Sciatic nerve (tissue), 2 donors: ENCODE data around the gene LPA. TPM values are rescaled to one million over a fixed set of nuclear protein-coding genes. Genes with fewer than 3 reads are reported as not detected.
"Not testable (repeated sequence)": the region's sequence is repeated elsewhere in the genome, so short reads cannot be mapped to it uniquely, and the experiment has no call there.

Experiments
- ATAC-seq: fragments of 200-7000 bp; cut with Tn5 transposase; one replicate; pipeline ENCODE4 v1.9.1; 2020; ENCODE audit warnings: mild to moderate bottlenecking, moderate library complexity
- DNase-seq: peaks from one replicate; pipeline ENCODE4 v3.0.0-alpha.2; 2020; ENCODE audit warnings: low spot score
- intact Hi-C: fragments of 100-400 bp; cut with DNase I; formaldehyde crosslinking; loops from one replicate; pipeline ENCODE4 v1.14.2; 2022
- total RNA-seq: library from RNA; stranded (reverse); fragmentation: NEBNext Ultra II Directional; extraction: Animal tissue kit (Norgen Biotek cat#: 25700); gene quantifications from one replicate; pipeline ENCODE4 v1.2.1, GENCODE V29; 2021
- donor health status: DM: no; HTN: no; CAD: no.
- donor health status: DM: no; HTN: no; CAD: no.

Gene LPA
- total RNA-seq, 1 donor from 2014 or later: 0.36 TPM

DNA sequence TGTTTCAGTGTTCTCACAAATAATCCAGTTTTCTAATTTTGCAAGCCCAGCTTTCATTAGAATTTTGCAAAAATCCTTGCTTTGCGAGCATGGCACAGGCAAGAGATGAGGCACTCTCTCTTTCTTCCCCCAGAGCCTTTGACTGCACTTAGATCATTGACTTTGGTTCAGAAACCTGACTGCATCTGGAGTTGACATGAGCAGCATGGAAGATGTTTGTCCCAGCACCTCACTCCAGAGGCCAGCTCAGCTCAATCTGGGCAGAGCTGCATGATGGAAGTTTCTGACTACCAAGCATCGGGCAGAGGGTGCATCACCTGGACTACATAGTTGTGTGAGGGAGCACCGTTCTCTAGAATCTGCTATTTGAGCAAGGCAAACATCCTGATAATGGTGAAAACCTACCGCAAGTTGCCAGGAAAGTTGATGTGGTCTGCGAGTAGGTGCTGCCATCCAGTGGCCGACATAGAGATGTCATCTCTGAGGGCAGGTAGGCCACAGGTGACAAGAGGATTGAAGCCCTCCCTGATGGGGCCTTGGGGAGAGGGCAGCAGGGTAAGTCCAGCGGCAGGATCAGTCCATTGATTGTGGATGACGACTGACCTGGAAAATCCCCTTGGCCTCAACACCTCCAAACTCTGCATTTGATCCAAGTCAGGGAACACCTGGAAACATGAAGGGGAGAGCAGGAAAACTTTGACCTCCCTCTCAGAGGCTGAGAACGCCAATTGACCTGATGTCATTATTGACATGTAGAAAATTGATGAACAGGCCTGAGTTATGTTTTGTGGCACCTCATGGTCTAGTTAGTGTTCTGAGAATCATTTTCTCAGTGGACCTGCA is 3.8 kb upstream of the LPA start:
- ATAC-seq: no peak
- intact Hi-C loops: no loop called here
- no peak for DNase-seq

DNA sequence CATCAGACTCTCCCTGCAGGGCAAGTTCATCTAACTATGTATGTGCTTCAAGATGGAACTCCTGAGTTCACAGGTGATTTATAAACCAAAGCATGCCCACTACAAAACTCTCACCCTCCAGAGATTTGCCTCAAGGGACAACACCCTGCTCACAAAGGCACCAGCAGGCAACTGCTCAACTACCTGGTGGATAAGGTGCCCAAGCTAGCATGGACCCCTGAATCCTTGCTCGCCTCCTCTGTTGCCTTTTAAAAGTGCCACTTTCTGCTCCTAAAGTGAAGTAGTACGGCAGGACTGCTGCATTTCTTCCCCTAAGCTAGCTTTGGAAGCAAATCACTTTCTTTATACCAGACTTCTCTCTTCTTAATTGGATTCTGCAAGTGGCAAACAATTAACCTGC is 1.2 kb downstream of the LPA start:
- intact Hi-C loops: no loop called here

DNA sequence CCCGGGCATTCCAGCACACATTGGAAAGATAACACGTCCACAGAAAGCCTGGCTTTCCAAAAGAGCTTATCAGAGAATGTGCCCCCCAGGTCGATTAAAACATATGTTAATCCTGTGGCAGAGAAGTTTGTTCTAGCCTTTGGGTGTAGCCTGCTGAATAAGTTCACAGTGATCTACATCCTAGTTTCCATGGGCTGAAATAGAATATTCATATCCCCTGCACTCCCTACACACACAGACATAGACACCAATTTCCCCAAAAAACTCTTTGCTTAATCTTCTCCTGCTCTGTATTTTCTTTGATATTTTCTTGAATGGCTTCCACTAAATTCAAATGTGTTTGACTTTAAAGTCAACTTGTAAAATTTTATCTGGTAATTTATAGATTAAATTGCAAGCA is 1.6 kb downstream of the LPA start:
- no peak for DNase-seq
- ATAC-seq: no peak
- intact Hi-C loops: no loop called here

More for the DNA sequence above, 1.2 kb downstream of the LPA start:
- DNase-seq (no peak), ATAC-seq (no peak)

DNA sequence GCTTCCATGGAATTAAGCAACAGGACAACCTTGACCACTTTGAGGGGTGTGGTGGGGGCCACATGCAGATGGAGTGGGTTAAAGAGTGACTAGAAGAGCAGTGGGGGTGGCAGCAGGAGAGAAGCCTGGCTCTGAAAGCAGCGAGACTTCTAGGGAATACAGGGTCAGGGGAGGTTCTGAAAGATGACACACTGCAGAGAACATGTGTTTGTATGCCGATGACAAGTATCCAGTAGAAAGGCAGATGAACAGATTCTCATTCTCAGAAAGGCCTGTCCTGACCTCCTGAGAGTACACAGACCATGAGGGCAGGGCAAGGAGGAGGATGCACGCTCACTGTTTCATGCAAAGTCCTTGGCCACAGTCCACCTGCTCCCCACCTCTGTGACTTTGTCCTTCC is 2.9 kb downstream of the LPA start:
- intact Hi-C loops: no loop called here
- DNase-seq: no peak
- ATAC-seq: no peak

DNA sequence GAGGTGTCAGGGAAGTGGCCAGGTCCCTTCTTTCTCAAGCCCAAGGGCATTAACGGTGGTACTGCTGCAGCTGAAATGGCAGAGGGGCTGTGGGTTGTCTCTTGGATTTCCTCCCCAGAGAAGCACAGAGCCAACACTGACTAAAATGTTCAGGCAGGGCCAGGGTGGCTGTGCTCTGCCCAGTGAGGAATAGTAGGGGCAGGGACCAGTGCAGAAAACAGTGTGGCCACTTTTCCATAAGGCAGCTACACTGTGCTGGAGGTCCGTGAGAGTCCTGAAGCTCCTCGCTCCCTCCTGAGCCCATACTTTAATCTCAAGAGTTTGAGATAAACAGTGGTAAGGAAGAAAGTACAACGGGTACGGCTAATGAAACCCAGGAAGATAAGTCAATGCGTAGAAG is 4.5 kb downstream of the LPA start:
- no peak for ATAC-seq
- no peak for DNase-seq
- intact Hi-C loops: no loop called here

DNA sequence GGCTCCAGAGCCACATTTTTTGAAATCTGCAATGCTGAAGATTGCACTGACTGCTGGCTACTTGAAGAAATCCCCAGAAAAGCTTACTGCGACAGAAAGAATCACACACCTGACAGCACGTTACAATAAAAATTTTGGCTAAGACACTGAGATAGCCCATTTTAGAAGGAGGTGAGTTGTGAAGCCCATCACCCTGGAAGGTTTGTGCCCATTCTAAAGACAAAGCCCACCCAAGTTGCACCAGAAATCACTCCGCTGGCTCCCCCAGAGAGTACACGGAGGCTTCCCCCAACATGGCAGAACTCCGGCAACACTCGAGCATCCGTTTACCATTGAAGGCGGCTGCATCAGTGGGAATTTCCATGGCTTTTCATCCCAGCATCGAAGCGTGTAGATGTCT is 29.4 kb downstream of the LPA start:
- no peak for ATAC-seq
- peak; percentile 61 for DNase-seq
- intact Hi-C loops: no loop called here

DNA sequence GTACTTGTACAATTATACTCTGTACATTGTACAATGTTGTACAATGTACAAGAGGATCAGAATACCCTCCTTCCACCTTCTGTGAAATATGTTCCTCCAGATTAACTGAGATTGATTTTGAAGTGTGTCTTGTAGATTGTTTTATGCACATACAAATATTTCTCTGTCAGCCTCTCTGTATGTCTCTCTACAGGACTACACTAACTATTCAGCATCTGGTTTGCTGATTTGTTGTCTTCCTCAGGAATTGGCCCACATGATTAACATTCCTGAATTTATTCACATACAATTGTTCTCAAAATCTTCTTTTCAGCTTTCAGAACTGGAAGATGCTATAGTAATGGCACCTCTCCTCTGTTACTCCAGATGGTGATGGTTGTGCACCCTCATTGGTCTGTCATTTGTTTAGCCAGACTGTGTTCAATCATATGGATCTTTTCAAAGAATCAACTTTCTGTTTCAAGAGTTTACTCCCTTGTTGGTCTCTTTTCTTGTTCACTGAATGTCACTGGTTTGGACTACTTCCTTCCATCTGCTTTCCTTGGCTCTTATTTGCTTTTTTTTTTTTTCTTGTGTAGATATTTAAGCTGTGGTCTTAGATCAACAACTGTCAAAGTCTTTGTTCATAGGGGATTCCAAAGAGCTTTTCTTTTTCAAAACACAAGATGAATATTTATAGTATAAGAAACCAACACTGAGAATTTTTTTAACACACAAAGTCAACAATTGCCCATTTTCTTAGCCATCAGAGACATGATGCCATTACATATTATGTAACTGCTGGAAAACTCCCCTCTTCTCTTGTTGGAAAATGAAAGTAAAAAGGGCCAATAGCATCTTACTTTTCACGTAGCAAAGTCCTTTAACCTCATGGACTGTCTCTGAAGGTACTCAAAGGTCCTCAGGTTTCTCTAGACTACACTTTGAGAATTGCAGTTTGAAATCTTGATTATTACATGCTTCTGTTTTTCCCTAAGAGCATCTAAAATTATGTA is 67.9 kb downstream of the LPA start:
- no peak for ATAC-seq
- intact Hi-C loops: no loop called here
- no peak for DNase-seq

DNA sequence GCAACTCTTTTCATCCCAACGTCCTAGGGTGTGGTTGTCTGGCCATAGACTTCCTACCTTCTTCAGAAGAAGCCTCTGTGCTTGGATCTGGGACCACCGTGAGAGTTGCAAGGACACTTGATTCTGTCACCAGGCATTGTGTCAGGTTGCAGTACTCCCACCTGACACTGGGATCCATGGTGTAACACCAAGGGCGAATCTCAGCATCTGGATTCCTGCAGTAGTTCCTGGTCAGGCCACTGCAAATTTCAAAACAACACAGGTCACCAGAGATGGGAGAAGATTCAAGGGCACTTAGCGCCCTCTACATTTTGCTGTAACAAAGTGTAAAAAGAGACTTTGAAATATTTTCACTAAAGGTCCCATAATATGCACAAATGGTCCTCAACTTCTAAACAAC is 68.8 kb downstream of the LPA start:
- DNase-seq: not testable (repeated sequence)

DNA sequence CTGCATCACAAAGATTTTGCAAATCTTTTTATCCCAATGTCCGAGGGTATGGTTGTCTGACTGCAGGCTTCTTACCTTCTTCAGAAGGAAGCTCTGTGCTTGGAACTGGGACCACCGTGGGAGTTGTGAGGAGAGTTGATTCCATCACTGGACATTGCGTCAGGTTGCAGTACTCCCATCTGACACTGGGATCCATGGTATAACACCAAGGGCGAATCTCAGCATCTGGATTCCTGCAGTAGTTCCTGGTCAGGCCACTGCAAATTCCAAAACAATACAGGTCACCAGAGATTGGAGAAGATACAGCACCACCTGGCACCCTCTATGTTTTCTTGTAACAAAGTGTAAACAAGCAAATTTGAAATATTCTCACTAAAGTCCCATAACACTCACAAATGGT is 77.7 kb downstream of the LPA start:
- DNase-seq (no peak), ATAC-seq (no peak)
- intact Hi-C loops: no loop called here

More for the DNA sequence above, 68.8 kb downstream of the LPA start:
- ATAC-seq, intact Hi-C loops: not testable (repeated sequence)

DNA sequence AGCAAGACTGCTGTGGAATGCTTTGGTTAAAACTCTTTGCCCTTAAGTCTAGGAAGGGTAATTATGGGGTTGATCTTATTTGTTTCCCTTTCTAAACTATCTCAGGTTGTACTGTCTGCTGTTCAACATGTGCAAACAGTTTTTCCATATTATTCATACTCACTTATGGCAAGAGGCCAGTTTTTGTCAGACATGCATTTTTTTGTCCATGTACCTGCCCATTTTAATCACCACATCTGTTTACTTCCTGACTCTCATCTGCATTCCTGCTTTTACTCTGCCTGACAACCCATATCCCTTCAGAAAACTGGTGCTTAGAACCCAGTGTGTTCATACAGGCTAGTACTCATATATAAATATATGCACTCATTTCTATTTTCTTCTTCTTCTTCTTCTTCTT is 80.3 kb downstream of the LPA start:
- intact Hi-C loops: no loop called here
- ATAC-seq (no peak), DNase-seq (no peak)

DNA sequence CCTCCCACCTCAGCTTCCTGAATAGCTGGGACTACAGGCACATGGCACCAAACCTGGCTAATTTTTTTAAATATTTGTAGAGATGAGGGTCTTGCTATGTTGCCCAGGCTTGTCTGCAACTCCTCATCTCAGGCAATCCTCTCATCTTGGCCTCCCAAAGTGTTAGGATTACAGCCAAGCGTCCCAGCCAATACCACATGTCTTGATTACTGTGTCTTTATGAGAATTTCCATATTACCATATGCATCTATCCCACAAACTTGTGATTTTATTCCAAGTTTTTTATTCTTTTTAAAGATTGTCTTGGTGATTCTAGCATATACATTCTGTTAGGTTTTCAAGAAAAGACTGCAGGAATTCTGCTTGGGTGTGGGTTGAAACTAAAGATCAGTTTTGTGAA is 82.7 kb downstream of the LPA start:
- no peak for DNase-seq
- intact Hi-C loops: no loop called here
- no peak for ATAC-seq

DNA sequence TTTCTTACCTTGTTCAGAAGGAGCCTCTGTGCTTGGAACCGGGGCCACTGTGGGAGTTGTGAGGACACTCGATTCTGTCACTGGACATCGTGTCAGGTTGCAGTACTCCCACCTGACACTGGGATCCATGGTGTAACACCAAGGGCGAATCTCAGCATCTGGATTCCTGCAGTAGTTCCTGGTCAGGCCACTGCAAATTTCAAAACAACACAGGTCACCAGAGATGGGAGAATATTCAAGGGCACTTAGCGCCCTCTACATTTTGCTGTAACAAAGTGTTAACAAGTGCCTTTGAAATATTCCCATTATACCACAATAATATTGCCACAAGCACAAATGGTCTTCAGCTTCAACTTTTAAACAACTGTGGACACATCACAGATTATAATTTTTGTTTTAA is 85.6 kb downstream of the LPA start:
- intact Hi-C loops, DNase-seq, ATAC-seq: not testable (repeated sequence)

DNA sequence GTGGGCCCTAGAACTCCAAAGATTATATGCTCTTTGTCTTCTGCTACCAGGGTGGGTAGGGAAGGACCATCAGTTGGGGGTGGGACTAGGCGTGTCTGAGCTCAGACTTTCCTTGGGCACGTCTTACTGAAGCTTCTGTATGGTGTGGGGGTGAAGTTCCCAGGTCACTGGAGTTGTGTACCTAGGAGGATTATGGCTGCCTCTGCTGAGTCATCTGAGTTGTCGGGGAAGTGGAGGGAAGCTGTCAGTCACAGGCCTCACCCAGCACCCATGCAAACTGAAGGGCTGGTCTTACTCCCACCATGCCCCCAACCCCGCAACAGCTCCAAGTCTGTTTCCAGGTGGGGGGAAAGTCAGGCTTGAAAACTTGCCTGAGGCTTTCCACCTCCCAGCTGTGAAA is 90.1 kb downstream of the LPA start:
- ATAC-seq (no peak), DNase-seq (no peak)
- intact Hi-C loops: no loop called here

DNA sequence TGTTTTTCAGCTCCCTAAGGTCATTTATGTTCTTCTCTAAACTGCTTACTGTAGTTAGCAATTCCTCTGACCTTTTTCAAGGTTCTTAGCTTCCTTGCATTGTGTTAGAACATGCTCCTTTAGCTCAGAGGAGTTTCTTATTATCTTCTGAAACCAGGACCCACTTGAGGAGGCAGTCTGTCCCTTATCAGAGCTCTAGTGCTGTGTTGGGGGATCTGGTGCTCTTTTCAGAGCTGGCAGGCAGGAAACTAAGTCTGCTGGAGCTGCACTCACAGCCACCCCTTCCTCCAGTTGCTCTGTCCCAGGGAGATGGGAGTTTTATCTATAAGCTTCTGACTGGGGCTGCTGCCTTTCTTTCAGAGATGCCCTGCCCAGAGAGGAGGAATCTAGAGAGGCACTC is 92.9 kb downstream of the LPA start:
- intact Hi-C loops, DNase-seq, ATAC-seq: not testable (repeated sequence)

DNA sequence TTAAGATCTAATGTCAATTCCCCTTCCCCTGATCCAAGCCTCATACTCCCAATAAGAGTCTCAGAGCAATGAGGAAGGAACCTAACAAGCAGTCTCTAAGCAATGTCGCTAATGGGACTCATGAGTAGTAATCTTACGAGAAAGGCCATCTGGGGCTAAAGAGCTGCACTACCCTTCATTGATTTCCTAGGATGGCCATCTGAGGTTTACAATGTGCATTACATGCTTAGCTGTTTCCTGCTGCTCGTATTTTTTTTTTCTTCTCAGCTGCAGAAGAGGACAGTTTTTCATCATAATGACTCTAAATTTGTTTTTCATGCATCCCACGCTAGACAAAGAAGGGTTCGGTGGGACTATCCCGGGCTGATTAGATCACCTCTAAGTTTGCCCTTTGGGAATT is 119.3 kb downstream of the LPA start:
- ATAC-seq (no peak), DNase-seq (no peak)
- intact Hi-C loops: no loop called here

DNA sequence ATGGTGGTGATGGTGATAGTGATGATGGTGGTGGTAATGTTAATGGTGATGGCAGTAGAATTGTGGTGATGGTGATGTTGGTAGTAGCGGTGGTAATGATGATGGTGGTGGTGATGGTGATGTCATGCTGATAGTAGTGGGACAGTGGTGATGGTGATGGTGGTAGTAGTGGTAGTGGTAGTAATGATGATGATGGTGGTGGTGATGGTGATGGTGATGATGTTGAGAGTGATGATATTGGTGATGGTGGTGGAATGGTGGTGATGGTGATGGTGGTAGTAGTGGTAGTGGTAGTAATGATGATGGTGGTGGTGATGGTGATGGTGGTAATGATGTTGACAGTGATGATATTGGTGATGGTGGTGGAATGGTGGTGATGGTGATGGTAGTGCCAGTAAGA is 128.8 kb downstream of the LPA start:
- intact Hi-C loops: no loop called here
- ATAC-seq (no peak), DNase-seq (no peak)

DNA sequence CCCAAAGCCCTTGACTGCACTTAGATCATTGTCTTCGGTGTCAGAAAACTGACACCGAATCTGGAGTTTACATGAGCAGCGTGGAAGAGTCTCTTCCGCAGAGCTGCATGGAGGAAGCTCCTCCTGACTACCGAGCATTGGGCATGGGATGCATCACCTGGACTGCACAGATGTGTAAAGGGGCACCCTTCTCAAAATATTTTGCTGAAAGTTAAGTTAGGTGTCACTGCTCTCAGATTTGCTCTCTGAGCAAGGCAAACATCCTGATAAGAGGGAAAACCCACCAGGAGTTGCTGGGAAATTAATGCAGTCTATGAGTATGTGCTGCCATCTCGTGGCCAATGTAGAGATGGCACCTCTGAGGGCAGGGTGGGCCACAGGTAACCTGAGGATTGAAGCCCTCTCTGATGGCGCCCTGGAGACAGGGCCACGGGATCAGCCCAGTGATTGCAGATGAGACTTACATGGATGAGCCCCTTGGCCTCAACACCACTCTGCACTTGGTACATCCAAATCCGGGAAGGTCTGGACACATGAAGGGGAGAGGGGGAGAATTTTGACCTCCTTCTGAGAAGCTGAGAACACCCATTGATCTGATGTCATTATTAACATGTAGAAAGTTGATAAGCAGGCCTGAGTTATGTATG is 129.9 kb downstream of the LPA start:
- DNase-seq (peak; percentile 75), ATAC-seq (peak; percentile 88)
- intact Hi-C loops: no loop called here

DNA sequence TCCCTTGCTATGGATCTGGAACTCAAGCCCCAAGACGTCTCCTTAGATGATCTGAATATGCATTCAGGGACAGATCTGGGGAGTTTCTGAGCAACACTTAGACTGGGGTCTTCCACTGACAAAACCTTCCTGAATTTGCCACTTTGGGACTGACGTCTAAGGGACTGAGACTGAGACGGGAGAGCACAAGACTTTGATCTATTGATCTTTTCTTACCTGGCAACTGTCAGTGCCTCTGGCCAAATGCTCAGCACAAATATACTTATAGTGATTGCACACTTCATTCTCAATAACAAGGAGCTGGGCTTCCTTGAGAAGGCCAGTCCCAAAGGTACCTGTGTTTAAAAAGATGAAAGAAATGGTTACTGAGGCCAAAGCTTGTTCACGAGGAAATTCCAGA is 131.8 kb downstream of the LPA start:
- ATAC-seq: no peak
- intact Hi-C loops: no loop called here
- no peak for DNase-seq

DNA sequence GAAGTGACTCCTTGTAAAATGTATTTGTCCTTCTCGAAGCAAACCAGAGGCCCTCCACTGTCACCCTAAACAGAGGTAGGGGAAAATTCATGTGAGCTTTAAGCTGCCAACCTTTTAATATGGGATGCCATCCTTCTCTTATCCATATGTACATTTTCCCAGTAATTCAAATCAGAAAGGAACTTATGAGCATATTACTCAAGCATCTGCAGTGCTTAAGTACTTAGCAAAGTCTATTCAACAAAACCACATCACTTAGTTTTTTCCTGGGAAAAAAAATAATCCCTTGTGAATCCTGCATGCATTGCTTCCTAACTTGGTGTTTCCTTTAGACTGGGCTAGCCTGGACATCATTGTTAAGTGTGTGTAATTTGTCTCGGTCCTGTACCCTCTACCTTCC is 132.2 kb downstream of the LPA start:
- ATAC-seq (no peak), DNase-seq (no peak)
- intact Hi-C loops: no loop called here
